Activated CD4-positive, alpha-beta T cell treated with anti-CD3 and anti-CD28 coated beads, Interleukin-2, amount 50 U/mL, for 1 hour (primary cell): ENCODE measurements around the gene VIPR2.
"Not testable (repeated sequence)": the region's sequence is repeated elsewhere in the genome, so short reads cannot be mapped to it uniquely, and the experiment has no call there.

Experiments used
- DNase-seq: peaks from one replicate; pipeline ENCODE4 v3.0.0-alpha.2; 2020

VIPR2 gene

DNA sequence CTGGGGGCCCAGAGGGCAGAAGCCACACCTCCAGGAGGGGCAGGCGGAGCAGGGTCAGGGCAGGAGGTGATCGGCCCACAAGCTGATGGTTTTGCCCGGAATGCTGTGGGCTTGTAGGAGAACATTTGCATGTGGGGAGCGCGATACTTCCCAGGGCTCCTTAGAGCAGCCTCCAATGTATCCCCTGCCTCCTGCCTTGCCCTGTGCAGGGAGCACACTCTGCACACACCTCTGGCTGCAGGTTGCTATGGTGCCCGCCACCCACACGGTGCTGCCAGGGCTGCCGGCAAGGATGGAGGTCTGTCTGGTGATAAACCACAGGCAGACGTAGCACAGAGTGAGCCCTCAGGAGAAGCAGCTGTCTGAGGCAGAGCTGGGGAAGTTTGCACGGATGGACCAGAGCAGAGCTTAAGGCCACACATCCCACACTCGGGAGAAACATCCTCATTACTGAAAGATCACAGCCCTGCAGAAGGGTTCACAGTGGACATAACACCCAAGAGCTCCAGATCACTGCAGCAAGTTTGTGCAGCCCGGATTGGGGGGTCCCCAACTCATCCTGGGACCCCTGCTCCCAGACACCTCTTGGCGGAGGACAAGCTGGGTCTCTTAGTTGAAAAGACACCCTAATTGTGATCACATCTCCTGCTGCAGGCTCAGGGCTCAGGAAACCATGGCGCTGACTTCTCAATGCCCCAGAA lies 41.8 kb downstream of the VIPR2 start:
- no peak for DNase-seq

GRCh38 chr7:159101661-159102091 lies 43.0 kb downstream of the VIPR2 start:
- DNase-seq: not testable (repeated sequence)

DNA sequence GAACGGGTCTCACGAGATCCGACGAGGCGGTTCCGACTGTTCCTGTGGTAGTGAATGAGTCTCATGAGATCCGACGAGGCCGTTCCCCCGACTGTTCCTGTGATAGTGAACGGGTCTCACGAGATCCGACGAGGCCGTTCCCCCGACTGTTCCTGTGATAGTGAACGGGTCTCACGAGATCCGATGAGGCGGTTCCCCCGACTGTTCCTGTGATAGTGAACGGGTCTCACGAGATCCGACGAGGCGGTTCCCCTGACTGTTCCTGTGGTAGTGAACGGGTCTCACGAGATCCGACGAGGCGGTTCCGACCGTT lies 43.6 kb downstream of the VIPR2 start:
- not testable (repeated sequence) for DNase-seq

DNA sequence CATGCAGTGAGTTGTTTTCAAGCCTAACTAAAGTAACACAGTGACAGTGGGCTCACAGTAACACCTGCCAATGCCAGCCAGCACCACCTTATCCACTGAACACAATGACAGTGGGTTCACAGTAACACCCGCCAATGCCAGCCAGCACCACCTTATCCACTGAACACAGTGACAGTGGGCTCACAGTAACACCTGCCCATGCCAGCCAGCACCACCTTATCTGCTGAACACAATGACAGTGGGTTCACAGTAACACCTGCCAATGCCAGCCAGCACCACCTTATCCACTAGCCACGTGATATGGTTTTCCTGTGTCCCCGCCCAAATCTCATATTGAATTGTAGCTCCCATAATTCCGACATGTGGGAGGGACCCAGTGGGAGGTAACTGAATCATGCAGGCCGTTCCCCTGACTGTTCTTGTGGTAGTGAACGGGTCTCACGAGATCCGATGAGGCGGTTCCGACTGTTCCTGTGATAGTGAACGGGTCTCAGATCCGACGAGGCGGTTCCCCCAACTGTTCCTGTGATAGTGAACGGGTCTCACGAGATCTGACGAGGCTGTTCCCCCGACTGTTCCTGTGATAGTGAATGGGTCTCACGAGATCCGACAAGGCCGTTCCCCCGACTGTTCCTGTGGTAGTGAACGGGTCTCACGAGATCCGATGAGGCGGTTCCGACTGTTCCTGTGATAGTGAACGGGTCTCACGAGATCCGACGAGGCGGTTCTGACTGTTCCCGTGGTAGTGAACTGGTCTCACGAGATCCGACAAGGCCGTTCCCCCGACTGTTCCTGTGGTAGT lies 44.2 kb downstream of the VIPR2 start:
- DNase-seq: not testable (repeated sequence)

DNA sequence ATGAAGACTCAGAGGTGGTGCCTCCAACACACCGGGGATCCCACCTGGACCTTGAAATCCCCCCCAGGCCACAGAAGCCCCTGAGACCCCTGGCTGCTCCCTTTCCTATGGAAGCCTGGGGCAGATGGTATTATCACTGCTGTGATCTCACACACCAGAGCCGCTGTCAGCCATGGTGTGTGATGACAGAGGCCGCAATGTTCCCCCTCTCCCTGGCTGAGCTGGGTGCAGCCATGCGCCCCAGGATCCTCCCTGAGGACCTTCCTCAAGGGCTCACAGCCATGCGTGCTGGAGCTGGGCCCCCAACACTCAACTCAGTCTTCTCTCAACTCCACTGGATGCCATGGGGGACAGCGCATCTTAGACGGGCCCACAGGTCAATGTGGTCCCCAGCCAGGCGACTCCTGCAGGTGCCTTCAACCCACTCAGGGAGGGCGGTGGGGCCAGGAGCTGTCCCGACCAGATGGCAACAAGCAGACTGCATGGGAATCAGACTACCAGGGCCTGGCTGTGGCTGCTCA lies 44.9 kb downstream of the VIPR2 start:
- DNase-seq: no peak

DNA sequence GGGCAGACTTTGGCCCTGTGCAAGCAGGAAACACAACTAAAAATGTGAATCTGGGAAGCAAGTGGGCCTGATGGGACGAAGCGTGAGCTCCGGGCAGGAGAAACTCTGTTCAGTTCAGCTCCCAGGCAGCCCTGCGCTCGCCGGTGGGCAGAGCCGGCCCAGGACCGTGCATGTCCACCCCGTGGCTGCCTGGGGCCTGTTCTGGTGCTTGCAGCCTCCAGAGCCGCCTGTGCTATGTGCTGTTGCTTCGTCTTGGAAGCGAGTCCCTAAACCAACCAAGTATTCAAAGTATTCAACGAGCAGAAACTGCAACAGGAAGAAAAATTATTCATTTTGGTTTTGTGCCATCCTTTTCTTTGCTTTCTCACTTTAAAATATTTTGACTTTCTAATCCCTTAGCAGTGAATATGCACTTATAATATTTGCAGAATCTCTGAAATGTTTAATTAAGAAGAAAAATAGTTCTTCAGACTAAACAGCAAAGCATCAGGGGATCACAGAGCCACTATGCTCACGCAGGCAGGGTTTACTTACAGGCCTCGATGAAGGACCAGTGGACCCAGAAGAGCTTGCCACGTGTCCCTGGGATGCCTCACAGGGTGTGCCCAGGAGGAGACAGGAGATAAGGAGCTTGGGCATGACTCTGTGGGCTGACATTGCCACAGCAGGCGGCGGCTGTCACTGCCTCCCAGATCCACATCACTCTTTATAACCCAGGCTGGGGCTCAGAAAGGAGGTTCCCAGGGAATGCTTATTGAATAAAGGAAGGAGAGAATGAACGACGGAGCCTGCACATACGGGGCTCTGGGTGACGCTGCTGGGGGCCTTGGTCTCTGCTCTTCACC lies 45.6 kb downstream of the VIPR2 start:
- no peak for DNase-seq

DNA sequence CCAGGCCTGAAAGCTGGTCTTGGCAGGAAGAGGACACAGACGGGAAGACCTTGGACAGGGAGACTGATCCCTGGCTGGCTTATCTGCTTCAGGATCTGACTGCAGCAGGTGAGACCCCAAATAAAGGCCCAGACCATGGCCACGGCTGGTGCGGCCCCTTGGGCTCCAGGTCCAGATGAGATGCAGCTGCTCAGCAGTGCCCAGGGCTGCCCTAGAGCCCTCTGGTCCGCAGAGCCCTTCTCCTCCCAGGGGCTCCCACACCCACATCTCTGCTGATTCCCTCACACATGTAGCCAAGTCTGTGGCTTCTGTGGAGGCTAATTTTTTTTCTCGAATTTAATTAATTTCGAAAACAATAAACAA lies 46.3 kb downstream of the VIPR2 start:
- DNase-seq: no peak

- DNase-seq: no peak
Observed at GRCh38 chr7:159097661-159098423, 46.8 kb downstream of the VIPR2 start.

DNA sequence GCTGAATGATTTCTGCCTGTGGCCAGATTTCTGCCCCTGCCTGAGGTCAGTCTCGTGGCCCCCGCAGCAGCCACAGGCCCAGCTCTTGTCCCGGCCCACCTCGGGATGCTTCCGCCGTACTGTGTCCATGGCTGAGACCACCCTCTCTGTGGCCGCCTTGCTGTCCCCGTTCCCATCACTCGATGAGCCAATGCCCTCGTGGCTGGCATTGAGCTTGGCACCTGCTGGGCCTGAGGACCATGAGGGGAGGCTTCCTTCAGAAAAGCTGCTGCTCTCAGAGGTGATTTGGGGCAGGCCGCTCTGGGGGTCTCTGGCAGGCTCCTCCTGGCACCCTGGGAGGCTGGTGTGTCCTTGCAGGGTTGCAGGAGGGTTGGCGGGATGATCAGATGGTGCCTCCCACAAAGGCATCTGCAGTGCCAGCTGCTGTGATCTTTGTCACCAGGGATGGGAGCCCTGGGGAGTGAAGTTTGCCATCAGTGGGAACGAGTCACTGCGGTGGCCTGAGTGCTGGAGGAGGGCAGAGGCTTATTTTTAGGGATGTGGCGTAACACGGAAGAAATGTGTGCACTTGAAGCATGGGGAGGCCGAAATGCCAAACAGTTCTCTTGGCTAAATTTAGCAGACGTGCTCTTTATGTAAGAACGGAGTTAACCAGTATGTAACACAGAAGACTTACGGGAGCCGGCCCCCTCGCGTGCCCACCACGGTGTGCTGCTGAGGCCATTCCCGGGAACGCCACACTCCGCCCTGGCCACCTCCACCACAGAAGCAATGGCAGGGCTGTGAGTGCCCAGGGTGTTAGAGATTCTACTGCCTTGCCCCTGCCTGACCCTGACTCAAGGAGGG lies 47.7 kb downstream of the VIPR2 start:
- DNase-seq: no peak

DNA sequence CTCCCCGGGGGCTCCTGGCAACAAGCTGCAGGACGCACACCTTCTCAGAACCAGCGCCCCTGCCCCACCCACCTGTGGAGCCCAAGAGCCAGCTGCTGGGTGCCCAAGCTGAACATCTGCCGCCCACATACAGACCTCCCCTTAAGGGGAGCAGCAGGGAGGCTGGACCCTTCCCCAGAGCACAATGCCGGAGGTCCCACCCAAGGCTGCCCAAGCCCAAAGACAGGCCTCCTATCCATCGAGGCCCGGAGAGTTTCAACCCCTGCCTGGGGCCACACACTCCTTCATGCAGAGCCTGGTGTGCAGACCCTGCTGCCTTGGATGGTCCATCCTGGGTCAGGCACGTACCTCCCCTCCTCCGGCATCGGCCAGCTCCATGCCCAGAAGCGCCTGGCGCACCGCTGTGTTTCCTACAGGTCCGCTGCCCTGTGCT lies 48.7 kb downstream of the VIPR2 start:
- no peak for DNase-seq

GRCh38 chr7:159094919-159095915 lies 49.5 kb downstream of the VIPR2 start:
- no peak for DNase-seq

DNA sequence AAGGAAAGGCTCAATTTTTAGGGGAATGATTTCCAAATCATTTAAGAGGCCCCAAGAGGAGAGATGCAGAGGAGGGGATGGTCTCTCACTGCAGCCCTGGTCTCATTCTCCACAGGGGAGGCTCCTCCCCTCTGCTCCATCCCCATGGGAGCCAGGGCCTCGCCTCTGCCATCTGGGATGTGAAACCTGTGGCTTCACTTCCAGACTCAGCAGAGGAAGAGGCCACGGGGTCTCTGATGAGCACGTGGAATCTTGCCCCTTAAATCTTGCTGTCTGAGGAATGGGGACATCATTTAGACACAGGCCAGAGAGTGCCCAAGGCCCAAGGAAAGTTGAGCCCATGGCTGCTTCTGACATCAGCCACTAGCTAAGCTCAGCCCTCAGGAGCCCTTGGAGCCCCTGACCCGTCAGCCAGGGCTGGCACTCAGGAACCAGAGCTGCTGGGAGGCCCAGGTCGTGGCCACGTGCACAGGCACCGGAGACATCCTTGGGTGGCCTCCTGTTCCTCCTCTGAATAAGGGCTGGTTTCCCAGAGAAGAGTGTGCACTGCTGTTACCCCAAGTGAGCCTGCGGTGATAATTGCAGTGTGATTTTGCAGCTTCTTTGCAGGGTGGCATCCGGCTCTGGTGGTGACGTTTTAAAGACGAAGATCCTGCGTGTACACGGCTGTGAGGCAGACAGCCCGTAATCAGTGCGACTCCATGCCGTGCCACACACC lies 50.5 kb downstream of the VIPR2 start:
- no peak for DNase-seq

DNA sequence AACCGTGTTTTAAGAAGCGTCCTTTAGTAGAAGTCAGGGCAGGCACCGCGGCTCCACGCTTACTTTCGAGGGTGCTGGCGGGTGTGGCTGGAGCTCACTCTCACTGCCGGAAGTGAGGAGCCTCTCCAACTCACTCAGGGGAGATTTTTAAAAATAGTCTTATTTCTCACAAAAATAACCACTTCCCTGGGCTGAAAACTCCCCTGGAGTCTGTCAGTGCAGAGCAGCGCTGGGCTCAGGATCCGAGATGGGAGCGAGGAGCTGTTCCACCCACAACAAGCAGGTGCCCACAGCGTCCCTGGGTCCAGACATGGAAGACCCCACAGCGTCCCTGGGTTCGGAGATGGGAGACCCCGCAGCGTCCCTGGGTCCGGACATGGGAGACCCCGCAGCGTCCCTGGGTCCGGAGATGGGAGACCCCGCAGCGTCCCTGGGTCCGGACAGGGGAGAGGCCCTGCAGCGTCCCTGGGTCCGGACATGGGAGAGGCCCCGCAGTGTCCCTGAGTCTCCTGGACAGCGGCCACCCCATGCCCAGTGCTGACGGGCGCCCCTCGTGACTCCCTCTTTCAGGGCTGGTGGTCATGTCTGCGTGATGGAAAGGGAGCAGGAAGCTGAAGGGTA lies 51.2 kb downstream of the VIPR2 start:
- DNase-seq: no peak

DNA sequence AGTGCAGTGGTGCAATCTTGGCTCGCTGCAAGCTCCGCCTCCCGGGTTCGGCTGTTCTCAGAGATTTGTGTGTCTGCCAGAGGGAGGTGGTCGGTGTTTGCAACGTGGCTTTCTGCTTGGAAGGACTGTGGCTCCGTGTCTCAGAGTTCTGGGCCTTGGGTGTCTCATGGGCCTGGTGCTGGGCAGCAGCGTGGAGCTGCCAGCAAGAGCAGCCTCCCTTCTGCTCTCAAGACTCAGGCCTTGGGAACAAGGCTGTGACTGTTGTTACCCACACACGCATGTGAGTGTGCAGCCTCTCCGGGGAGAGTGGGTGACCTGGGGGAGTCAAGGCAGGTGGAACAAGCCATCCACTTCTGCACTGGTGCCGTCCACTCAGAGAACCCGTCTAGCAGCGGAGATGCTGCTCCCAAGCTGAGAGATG lies 52.0 kb downstream of the VIPR2 start:
- no peak for DNase-seq

GRCh38 chr7:159091480-159092475 lies 52.9 kb downstream of the VIPR2 start:
- no peak for DNase-seq

DNA sequence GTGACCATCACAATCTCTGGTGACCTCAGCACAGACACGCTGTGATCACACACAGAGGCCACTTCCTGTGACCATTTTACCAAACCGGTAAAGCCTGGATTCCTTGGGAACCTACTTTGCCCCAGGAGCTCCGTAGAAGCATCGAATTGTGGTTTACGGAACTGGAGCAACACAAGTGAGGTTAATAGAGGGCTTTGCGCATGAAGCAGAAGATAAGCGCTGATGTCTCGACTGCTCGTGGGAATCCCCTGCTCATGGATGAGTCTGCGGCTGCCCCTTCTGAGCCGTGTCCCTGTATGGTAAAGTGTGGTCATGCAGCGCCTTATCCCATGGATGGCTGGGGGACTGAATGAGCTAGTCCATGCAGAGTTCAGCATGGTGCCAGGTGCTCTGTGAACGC lies 53.6 kb downstream of the VIPR2 start:
- no peak for DNase-seq

GRCh38 chr7:159088016-159088865 lies 56.4 kb downstream of the VIPR2 start:
- no peak for DNase-seq
